ENCODE measurements around the gene SEMA4C. TPM values are rescaled to one million over a fixed set of nuclear protein-coding genes. Genes with fewer than 3 reads are reported as not detected.

The SEMA4C gene
- total RNA-seq, 1 donor from 2014 or later, result 58.1 TPM

- no peak for DNase-seq (ENCODE audit: extremely low spot score, unreplicated experiment)
- no peak overlapping the region for H3K27ac Mint-ChIP-seq
Observed at GRCh38 chr2:96900237-96900636, 30.4 kb upstream of the SEMA4C start.

GRCh38 chr2:96899413-96899741 lies 29.5 kb upstream of the SEMA4C start:
- no peak for TF ChIP-seq CTCF (conservative IDR thresholded peaks at IDR 0.05)
- no peaks in the 10 kb centered on the region for H3K27me3 Mint-ChIP-seq
- no peaks in the 10 kb centered on the region for H3K36me3 Mint-ChIP-seq
- no peak overlapping the region for H3K4me3 Mint-ChIP-seq
- no peak overlapping the region for H3K27ac Mint-ChIP-seq
- peaks cover 42% of the 10 kb centered on the region for H3K4me1 Mint-ChIP-seq (ENCODE audit: unreplicated experiment)
- no peaks in the 10 kb centered on the region for H3K9me3 Mint-ChIP-seq
- DNase-seq (ENCODE audit: extremely low spot score, unreplicated experiment), result no peak

More at GRCh38 chr2:96900237-96900636, 30.4 kb upstream of the SEMA4C start:
- no peaks in the 10 kb centered on the region for H3K9me3 Mint-ChIP-seq
- no peak for TF ChIP-seq CTCF (conservative IDR thresholded peaks at IDR 0.05)
- H3K4me3 Mint-ChIP-seq, result no peak overlapping the region
- no peaks in the 10 kb centered on the region for H3K36me3 Mint-ChIP-seq
- no peaks in the 10 kb centered on the region for H3K27me3 Mint-ChIP-seq
- H3K4me1 Mint-ChIP-seq (ENCODE audit: unreplicated experiment), result peaks cover 37% of the 10 kb centered on the region

GRCh38 chr2:96898641-96899412 lies 28.9 kb upstream of the SEMA4C start:
- Mint-ChIP-seq H3K4me3 (no peak overlapping the region), H3K36me3 (no peaks in the 10 kb centered on the region), H3K9me3 (no peaks in the 10 kb centered on the region), H3K27me3 (no peaks in the 10 kb centered on the region), H3K27ac (no peak overlapping the region), H3K4me1 (ENCODE audit: unreplicated experiment) (peaks cover 38% of the 10 kb centered on the region)
- no peak for TF ChIP-seq CTCF (conservative IDR thresholded peaks at IDR 0.05)
- no peak for DNase-seq (ENCODE audit: extremely low spot score, unreplicated experiment)

- no peaks in the 10 kb centered on the region for H3K27me3 Mint-ChIP-seq
- H3K4me1 Mint-ChIP-seq (ENCODE audit: unreplicated experiment), result peaks cover 38% of the 10 kb centered on the region
- H3K9me3 Mint-ChIP-seq, result no peaks in the 10 kb centered on the region
- no peaks in the 10 kb centered on the region for H3K36me3 Mint-ChIP-seq
- no peak for DNase-seq (ENCODE audit: extremely low spot score, unreplicated experiment)
- peak overlapping the region; percentile 3 for H3K4me3 Mint-ChIP-seq
- TF ChIP-seq CTCF (conservative IDR thresholded peaks at IDR 0.05), result no peak
- peak overlapping the region; percentile 13 for H3K27ac Mint-ChIP-seq
Observed at GRCh38 chr2:96898135-96898505, 28.2 kb upstream of the SEMA4C start.

DNA sequence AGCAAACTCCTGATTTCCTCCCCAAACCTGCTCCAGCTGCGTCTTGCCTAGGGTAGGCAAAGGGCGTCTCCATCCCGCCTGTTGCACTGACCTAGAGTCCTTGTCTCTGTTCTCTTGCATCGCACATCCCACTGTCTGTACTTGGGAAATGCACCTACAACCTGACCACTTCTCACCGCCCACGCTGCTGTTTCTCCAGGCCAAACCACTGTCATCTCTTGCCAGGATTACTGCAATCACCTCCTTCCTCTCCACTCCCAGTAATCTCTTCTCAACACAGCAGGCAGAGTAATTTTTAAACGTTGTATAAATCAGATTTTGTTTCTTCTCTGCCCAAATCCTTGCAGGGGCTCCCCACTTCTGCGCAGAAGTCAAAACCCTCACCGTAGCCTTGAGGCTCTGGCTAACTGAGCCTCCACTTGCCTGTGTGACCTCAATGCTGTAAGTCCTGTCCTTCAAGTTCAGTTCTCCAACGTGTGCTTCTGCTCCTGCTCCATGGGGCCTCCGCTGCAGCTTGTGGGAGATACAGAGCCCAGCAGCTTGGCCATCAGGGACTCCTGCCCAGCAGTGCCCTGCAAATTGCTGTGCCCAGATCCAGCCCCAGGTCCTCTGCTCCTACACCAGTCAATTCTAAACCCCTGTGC lies 27.7 kb upstream of the SEMA4C start:
- peak overlapping the region; percentile 13 for H3K27ac Mint-ChIP-seq
- H3K27me3 Mint-ChIP-seq, result no peaks in the 10 kb centered on the region
- H3K9me3 Mint-ChIP-seq, result no peaks in the 10 kb centered on the region
- no peak for TF ChIP-seq CTCF (conservative IDR thresholded peaks at IDR 0.05)
- peak overlapping the region; percentile 3 for H3K4me3 Mint-ChIP-seq
- DNase-seq (ENCODE audit: extremely low spot score, unreplicated experiment), result no peak
- peaks cover 43% of the 10 kb centered on the region for H3K4me1 Mint-ChIP-seq (ENCODE audit: unreplicated experiment)
- H3K36me3 Mint-ChIP-seq, result no peaks in the 10 kb centered on the region

Measured in type B pancreatic cell (in vitro differentiated cells).